ENCODE data around the gene CCDC195.

DNA sequence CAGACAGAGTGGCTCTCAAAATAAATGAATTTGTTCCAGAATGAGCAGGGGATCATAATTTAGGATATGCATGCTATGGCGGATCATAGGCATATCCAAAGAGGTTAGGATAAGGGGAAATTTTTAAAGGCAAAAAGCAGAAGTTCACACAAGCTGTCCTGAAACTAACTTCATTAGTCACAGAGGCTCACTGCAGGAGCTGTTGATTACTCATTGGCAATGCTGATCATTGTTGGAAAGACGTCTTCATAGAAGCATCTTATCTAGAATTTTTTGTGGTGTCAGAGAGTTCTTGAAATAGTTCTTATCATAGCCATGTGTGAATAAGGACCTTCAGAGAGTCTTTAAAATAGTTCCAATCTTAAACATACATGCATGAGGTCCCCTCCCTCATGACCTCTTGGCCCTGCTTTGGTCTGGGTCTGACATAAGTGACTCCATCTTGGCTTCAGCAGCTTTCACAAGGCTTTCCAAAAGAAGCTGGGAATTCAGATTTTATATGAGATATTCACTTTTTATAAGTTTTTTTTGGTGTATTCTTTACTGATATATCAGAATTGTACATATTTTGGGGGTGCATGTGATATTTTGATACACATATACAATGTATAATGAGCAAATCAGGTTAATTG is 7.5 kb upstream of the CCDC195 start:
- TF ChIP-seq CTCF (IDR thresholded peaks at IDR 0.05; ENCODE audit: insufficient read depth, low read length, poor library complexity, severe bottlenecking) (no peak), EZH2phosphoT487 (conservative IDR thresholded peaks at IDR 0.05; ENCODE audit: low read length) (no peak)
